Endothelial cell of hepatic sinusoid (primary cell): ENCODE data around the gene CHCHD4.

Source experiments
- in situ Hi-C: cut with HindIII; loops from 2 replicates; pipeline ENCODE4 v1.10.0; 2017; ENCODE audit warnings: low sequenced_read_pairs

Gene CHCHD4

GRCh38 chr3:14150078-14150477 is 25.4 kb upstream of the CHCHD4 start:
- in situ Hi-C loops: no loop called here

- in situ Hi-C loops: no loop called here
Measured at GRCh38 chr3:14148041-14148985, 23.6 kb upstream of the CHCHD4 start.

DNA sequence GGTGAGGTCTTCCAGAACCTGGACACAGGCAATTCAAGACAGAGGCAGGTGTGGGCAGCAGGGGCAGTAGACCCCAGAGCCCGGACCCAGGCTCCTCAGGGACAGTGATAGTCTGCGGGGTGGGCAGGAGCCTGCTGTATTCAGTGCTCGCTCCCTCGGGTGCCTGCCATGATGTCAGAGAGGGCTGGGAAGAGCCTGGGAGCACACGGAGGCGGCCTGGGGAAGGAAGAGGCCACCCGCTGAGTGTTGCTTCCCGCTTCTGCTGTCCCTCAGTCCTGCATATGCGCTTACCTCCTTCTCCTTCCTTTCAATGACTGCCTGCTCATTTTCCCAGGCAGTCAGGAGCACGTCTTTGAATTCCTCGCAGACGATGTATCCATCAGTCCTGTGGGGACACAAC is 22.9 kb upstream of the CHCHD4 start:
- in situ Hi-C loops: no loop called here

DNA sequence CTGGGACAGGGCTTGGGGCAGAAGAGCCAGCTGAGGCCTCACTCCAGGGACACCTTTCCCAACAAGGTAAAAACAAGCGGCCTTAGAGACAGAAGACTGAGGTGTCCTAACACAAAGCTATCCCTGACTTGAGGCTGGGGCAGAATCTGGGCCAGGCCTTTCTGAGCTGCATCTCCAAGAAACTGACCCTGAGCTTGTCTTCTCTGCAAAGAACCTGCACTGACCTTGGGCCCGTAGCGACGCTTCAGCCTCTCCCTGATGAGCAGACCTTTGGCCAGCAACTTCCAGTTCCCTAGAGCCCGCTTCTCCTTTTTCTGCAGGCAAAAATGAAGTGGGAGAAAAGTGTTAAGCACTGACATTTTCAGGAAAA is 22.4 kb upstream of the CHCHD4 start:
- in situ Hi-C loops: no loop called here

DNA sequence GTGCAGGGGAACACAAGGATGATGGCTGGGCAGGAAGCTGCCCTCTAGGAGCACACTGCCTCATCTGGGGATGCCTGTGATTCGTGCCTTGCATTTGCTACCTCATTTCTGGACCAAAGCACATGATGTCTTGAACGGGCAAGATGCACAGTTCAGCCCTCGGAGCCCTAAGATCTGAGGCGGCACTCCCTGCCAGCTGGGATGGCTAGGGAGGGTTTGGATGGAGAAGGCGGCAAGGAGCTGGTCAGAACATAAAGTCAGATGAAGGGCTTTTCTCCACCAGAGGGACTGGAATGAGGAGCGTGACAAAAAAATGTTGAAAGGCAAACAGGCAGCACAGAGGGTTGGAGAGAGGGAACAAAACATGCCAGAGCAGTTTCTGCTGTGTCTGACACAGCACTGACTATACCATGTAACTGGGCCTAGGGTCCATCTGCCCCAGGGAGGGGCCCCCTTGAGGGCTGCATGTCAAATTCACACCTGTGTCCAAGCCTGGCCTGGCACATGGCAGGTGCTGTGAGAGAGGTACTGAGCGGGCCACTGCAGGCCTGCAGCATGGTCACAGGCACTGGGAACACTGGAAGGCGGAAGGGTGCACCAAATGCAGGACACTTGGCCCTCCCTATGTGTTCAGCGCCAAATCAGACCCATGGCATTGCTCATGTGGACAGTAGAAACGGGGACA is 21.9 kb upstream of the CHCHD4 start:
- in situ Hi-C loops: no loop called here

GRCh38 chr3:14145670-14146380 is 21.2 kb upstream of the CHCHD4 start:
- in situ Hi-C loops: no loop called here

DNA sequence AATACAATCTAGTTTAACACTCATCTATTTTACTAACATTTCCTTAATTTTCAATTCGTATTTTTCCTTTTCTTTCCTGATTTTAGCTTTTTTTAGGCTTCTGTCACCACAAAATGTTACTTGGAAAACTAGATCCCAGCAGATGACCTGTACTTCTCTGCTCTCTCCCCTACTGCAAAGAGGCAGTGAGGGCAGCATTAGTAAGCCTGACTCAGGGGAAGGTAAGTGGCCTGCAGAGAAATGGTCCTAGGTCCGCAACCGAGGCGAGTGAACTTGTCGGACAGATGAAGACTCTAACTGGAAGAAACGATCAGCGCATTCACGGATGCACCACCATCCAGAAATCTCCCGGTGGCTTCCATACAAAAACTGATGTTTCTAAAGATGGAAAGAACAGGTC is 20.6 kb upstream of the CHCHD4 start:
- in situ Hi-C loops: no loop called here

DNA sequence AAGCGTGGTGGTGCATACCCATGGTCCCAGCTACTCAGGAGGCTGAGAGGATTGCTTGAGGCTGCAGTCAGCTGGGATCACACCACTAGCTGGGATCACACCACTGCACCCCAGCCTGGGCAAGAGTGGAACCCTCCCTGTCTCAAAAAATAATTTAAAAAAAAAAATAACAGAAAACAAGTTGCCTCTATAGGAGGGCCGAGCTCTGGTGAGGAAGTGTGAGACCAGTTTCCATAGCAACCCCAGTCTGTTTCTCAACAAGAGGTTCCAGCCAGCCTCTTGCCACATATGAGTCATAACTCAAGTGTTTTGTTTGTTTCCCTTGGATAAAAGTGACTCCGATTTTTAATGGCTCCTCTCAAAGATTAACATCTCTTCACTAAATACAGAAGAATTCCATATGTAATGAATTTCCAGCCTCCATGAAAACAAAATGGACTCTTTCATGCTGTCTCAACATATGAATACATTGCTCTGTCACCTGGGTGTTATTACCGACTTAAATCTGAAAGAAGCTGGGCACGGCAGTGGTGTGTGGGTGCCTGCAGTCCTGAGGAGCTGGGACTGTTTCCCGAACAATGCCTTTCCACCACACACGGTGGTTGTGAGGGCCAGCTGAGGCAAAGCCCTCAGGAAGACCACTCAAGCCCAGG is 19.9 kb upstream of the CHCHD4 start:
- in situ Hi-C loops: no loop called here

- in situ Hi-C loops: no loop called here
Measured at GRCh38 chr3:14143271-14144225, 18.9 kb upstream of the CHCHD4 start.

GRCh38 chr3:14142567-14143270 is 18.0 kb upstream of the CHCHD4 start:
- in situ Hi-C loops: no loop called here

DNA sequence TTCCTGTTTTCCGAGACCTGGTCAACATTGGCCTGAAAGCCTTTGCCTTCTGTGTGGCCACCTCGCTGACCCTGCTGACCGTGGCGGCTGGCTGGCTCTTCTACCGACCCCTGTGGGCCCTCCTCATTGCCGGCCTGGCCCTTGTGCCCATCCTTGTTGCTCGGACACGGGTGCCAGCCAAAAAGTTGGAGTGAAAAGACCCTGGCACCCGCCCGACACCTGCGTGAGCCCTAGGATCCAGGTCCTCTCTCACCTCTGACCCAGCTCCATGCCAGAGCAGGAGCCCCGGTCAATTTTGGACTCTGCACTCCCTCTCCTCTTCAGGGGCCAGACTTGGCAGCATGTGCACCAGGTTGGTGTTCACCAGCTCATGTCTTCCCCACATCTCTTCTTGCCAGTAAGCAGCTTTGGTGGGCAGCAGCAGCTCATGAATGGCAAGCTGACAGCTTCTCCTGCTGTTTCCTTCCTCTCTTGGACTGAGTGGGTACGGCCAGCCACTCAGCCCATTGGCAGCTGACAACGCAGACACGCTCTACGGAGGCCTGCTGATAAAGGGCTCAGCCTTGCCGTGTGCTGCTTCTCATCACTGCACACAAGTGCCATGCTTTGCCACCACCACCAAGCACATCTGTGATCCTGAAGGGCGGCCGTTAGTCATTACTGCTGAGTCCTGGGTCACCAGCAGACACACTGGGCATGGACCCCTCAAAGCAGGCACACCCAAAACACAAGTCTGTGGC is 17.1 kb upstream of the CHCHD4 start:
- in situ Hi-C loops: no loop called here

- in situ Hi-C loops: no loop called here
Measured at GRCh38 chr3:14141144-14141543, 16.5 kb upstream of the CHCHD4 start.

- in situ Hi-C loops: no loop called here
Measured at GRCh38 chr3:14140668-14141067, 16.0 kb upstream of the CHCHD4 start.

GRCh38 chr3:14139771-14140170 is 15.1 kb upstream of the CHCHD4 start:
- in situ Hi-C loops: no loop called here

- in situ Hi-C loops: no loop called here
Measured at GRCh38 chr3:14138878-14139655, 14.4 kb upstream of the CHCHD4 start.

DNA sequence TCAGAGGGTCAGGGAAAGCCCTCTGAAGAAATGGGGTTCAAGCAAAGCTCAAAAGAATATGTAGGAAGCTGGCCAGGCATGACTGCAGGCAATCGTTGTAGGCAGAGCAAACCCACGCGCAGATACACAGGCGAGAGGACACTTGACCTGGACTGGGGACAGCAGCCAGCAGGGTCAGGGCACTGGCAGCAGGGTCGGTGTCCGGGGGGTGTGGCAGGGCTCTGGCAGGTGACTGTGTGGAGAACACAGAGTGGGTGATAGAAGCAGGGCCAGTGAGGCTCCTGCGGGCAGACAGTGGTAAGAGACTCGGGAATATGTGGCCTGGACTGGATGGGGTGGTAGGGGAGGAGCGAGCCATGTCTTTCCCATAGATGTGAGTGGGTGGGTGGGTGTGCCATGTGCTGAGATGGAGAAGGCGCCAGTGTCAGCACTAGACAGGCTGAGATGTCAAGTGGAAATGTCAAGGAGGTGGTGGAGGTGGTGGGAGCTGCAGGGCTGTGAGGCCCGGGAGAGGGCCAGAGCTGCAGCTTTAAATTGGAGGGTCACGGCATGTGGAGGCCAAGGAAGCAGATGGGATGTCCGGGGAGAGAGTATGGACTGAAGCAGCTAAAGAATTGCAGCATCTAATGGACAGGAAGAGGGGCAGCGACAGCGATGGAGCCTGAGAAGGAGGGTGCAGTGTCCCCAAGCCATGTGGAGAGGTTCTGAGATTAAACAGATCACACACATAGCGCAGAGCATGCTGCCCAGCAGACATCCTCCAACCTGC is 13.6 kb upstream of the CHCHD4 start:
- in situ Hi-C loops: no loop called here

DNA sequence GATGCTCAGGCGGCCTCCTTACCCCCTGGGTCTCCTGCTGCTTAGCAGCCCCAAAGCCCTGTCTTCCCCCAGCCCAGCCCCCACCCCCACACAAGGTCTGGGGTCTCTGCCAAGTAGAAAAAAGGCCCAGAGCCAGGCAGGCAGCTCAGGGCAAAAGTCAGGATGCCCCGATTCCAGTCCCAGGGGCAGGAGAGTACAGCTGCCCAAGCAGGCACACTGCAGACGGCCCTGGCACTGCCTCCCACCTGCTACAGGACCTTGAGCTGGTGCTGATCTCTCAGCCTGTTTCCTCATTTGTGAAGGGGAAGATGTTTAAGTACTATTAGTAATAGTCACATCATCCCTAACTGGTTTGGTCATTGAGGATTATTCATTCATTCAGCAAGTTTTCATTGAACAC is 12.8 kb upstream of the CHCHD4 start:
- in situ Hi-C loops: no loop called here
